ENCODE results near the gene SNCAIP.

DNA sequence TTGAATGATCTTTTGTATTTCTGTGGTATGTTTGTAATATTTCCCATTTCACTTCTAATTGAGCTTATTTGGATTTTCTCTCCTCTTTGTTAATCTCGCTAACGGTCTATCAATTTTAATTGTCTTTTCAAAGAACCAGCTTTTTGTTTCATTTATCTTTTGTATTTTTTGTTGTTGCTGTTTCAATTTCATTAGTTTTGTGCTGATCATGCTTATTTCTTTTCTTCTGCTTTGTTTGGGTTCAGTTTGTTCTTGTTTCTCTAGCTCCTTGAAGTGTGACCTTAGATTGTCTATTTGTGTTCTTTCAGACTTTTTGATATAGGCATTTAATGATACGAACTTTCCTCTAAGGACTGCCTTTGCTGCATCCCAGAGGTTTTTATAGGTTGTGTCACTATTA is 28.4 kb upstream of the SNCAIP start:
- TF ChIP-seq CTCF (IDR thresholded peaks at IDR 0.05) (no peak), POLR2AphosphoS5 (IDR thresholded peaks at IDR 0.05) (no peak)

Data from prostate gland (tissue), 2 donors.